HepG2 (cell line): ENCODE measurements around the gene NPC1. TPM values are rescaled to one million over a fixed set of nuclear protein-coding genes. Genes with fewer than 3 reads are reported as not detected.
A peak's percentile ranks its signal among the peaks of the same experiment; 100 is the strongest.

Source experiments
- ATRX ChIP-seq: sonication (generic); formaldehyde crosslinking; IDR thresholded peaks from 2 replicates; pipeline ENCODE4 v1.4.0; 2020; ENCODE audit warnings: missing genetic modification reagents, borderline replicate concordance
- DMAP1 ChIP-seq: IDR thresholded peaks from 2 replicates; pipeline ENCODE4 v1.6.1; 2016
- EZH2 ChIP-seq: conservative IDR thresholded peaks from 2 replicates; pipeline ENCODE4 v1.6.1; 2012; ENCODE audit warnings: mild to moderate bottlenecking, low read depth, low read length, moderate library complexity
- GATAD2A ChIP-seq: IDR thresholded peaks from 2 replicates; pipeline ENCODE4 v1.6.1; 2016
- HMGXB3 ChIP-seq: sonication (generic); formaldehyde crosslinking; IDR thresholded peaks from 2 replicates; pipeline ENCODE4 v1.4.0; 2020; ENCODE audit warnings: missing genetic modification reagents, borderline replicate concordance
- MXD4 ChIP-seq: IDR thresholded peaks from 2 replicates; pipeline ENCODE4 v1.6.1; 2016; ENCODE audit warnings: mild to moderate bottlenecking, missing biosample characterization, missing genetic modification reagents
- POGK ChIP-seq: sonication (generic); formaldehyde crosslinking; conservative IDR thresholded peaks from 2 replicates; pipeline ENCODE4 v1.8.0; 2022; ENCODE audit warnings: mild to moderate bottlenecking, moderate library complexity, missing genetic modification reagents
- STAG1 ChIP-seq: sonication (generic); formaldehyde crosslinking; IDR thresholded peaks from 2 replicates; pipeline ENCODE4 v1.4.0; 2020; ENCODE audit warnings: missing genetic modification reagents
- ZFP82 ChIP-seq: sonication (generic); formaldehyde crosslinking; IDR thresholded peaks from 2 replicates; pipeline ENCODE4 v1.5.1; 2020; ENCODE audit warnings: mild to moderate bottlenecking, missing genetic modification reagents, borderline replicate concordance
- ZNF251 ChIP-seq: sonication (generic); formaldehyde crosslinking; IDR thresholded peaks from 2 replicates; pipeline ENCODE4 v1.9.0; 2021; ENCODE audit warnings: mild to moderate bottlenecking, missing genetic modification reagents
- ZNF431 ChIP-seq: sonication (generic); formaldehyde crosslinking; IDR thresholded peaks from 2 replicates; pipeline ENCODE4 v1.9.0; 2022; ENCODE audit warnings: missing genetic modification reagents, low read depth, mild to moderate bottlenecking, borderline replicate concordance
- ZNF747 ChIP-seq: sonication (generic); formaldehyde crosslinking; IDR thresholded peaks from 2 replicates; pipeline ENCODE4 v1.8.1; 2023; ENCODE audit warnings: missing genetic modification reagents, mild to moderate bottlenecking, borderline replicate concordance
- ZNF788 ChIP-seq: sonication (generic); formaldehyde crosslinking; IDR thresholded peaks from 2 replicates; pipeline ENCODE4 v1.5.0; 2020; ENCODE audit warnings: mild to moderate bottlenecking, missing genetic modification reagents, borderline replicate concordance
- polyA plus RNA-seq, 8 experiments: library from polyadenylated mRNA; depleted of rRNA in 3 of 8; stranded (reverse) in 7 of 8; unstranded in 1 of 8; fragments of >200 nt; fragmentation: Illumina TruSeq in 4 of 8; extraction: Trizol in 4 of 8; gene quantifications; 2 replicates each; pipeline versions ENCODE4 v1.2.1 to v1.2.3, GENCODE V29; 2011 to 2016; ENCODE audit warnings: low read depth in 4 of 8, missing spikeins in 1 of 8, mixed read lengths in 1 of 8; ENCODE audit not compliant: insufficient read depth in 1 of 8
- total RNA-seq, 5 experiments: library from RNA; depleted of rRNA; stranded (reverse); fragments of >200 nt; fragmentation: Illumina TruSeq; extraction: Trizol; gene quantifications; 2 replicates each; pipeline ENCODE4 v1.2.3, GENCODE V29; 2016; ENCODE audit warnings: low read depth in 1 of 5
- TF ChIP-seq, protein P1 (sequence below): sonication (generic); formaldehyde crosslinking; IDR thresholded peaks from 2 replicates; pipeline ENCODE4 v1.5.0; 2020; ENCODE audit warnings: mild to moderate bottlenecking, missing genetic modification reagents
- TF ChIP-seq, protein P2 (sequence below): sonication (generic); formaldehyde crosslinking; IDR thresholded peaks from 2 replicates; pipeline ENCODE4 v1.8.0; 2022; ENCODE audit warnings: missing genetic modification reagents, mild to moderate bottlenecking, inconsistent platforms, borderline replicate concordance
- TF ChIP-seq, protein P3 (sequence below): sonication (generic); formaldehyde crosslinking; IDR thresholded peaks from 2 replicates; pipeline ENCODE4 v1.4.0; 2020; ENCODE audit warnings: mild to moderate bottlenecking, missing genetic modification reagents

NPC1 gene
- total and polyA plus RNA-seq, 2 of the 13 experiments (the other 11 are each of a cell fraction or from before 2014, with no cell fraction given): 46.5 to 114 TPM

DNA sequence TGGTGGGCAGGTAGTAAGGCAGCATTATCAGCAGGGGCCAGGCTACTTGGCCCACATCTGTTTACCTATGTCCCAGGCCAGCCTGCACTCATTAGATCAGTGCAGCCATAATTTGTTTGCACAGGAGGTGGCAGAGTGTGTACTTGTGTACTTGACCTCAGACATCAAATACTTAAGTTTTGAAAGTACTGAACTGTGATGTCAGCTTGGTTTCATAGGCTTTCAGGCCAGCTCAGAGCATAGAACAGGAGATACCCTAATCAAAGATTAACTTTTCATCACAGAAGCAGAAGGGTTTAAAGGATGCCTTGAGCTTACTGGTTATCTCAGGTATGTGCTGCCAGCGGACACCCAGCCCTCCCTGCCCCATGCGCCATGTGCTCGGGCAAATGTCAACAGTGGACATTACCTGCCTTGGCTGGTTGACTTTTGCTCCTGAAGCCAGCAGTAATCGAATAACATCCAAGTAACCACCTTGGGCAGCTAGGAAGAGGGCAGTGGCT is 43.2 kb upstream of the NPC1 start (continued):
- no peak for TF ChIP-seq HMGXB3
- no peak for TF ChIP-seq ZNF431
- TF ChIP-seq ZNF747: no peak
- no peak for TF ChIP-seq ZNF251 (CRISPR knock-in tag)
- no peak for TF ChIP-seq ATRX (CRISPR knock-in tag)
- no peak for TF ChIP-seq POGK (CRISPR knock-in tag)
- no peak; the same call in 1 of the 2 replicates for TF ChIP-seq DMAP1 (CRISPR knock-in tag)
- TF ChIP-seq ZFP82 (CRISPR knock-in tag): no peak
- TF ChIP-seq, protein P1, sequence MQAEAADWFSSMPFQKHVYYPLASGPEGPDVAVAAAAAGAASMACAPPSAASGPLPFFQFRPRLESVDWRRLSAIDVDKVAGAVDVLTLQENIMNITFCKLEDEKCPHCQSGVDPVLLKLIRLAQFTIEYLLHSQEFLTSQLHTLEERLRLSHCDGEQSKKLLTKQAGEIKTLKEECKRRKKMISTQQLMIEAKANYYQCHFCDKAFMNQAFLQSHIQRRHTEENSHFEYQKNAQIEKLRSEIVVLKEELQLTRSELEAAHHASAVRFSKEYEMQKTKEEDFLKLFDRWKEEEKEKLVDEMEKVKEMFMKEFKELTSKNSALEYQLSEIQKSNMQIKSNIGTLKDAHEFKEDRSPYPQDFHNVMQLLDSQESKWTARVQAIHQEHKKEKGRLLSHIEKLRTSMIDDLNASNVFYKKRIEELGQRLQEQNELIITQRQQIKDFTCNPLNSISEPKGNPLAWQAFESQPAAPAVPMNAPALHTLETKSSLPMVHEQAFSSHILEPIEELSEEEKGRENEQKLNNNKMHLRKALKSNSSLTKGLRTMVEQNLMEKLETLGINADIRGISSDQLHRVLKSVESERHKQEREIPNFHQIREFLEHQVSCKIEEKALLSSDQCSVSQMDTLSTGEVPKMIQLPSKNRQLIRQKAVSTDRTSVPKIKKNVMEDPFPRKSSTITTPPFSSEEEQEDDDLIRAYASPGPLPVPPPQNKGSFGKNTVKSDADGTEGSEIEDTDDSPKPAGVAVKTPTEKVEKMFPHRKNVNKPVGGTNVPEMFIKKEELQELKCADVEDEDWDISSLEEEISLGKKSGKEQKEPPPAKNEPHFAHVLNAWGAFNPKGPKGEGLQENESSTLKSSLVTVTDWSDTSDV (CRISPR knock-in tag): no peak
- TF ChIP-seq ZNF788 (CRISPR knock-in tag): peak; percentile 27; the same call in 1 of the 2 replicates
- TF ChIP-seq EZH2: no peak
- TF ChIP-seq MXD4: no peak
- TF ChIP-seq, protein P2, sequence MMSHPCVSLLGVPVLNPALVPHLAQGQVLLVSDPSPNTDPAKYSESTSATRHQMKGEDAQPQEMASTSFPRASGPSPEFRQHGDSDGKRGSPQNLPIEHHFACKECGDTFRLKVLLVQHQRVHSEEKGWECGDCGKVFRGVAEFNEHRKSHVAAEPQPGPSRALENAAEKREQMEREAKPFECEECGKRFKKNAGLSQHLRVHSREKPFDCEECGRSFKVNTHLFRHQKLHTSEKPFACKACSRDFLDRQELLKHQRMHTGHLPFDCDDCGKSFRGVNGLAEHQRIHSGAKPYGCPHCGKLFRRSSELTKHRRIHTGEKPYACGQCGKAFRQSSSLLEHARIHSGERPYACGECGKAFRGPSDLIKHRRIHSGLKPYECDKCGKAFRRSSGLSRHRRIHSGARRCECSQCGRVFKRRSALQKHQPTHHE: no peak
- no peak for TF ChIP-seq STAG1 (CRISPR knock-in tag)
- TF ChIP-seq GATAD2A: peak; percentile 79
- TF ChIP-seq, protein P3, sequence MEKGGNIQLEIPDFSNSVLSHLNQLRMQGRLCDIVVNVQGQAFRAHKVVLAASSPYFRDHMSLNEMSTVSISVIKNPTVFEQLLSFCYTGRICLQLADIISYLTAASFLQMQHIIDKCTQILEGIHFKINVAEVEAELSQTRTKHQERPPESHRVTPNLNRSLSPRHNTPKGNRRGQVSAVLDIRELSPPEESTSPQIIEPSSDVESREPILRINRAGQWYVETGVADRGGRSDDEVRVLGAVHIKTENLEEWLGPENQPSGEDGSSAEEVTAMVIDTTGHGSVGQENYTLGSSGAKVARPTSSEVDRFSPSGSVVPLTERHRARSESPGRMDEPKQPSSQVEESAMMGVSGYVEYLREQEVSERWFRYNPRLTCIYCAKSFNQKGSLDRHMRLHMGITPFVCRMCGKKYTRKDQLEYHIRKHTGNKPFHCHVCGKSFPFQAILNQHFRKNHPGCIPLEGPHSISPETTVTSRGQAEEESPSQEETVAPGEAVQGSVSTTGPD (CRISPR knock-in tag): no peak
